SH-SY5Y (cell line): ENCODE data around the gene APOBEC3G.

Experiments
- GATA2 ChIP-seq: IDR thresholded peaks from 2 replicates; pipeline ENCODE4 v1.6.1; 2011; ENCODE audit warnings: mild to moderate bottlenecking, low read depth, low read length
- GATA3 ChIP-seq: IDR thresholded peaks from 2 replicates; pipeline ENCODE4 v1.6.1; 2011; ENCODE audit warnings: low read depth, mild to moderate bottlenecking, low read length, moderate library complexity

Gene APOBEC3G

GRCh38 chr22:39094717-39095389 lies 17.8 kb downstream of the APOBEC3G start:
- no peak for TF ChIP-seq GATA2
- no peak for TF ChIP-seq GATA3

DNA sequence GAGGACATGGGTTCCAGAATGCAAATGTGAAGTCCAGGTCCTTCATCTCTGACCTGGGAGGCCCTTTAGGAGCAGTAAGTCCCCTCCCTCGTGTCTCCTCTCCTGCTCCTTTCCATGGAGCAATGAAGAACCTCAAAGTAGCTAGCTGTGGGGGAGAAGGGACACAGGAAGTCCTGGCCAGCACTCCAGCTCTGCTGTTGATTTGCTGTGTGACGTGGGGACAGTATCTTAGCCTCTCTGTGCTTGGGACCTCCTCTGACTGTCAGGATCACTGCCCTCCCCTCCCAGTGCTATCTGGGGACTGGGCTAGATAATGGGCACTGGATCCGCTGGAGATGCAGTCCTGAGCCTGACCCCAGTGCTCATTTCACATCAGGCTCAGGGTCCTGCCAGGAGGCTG lies 18.9 kb downstream of the APOBEC3G start:
- TF ChIP-seq GATA3 (no peak), GATA2 (no peak)

- TF ChIP-seq GATA3: no peak
- no peak for TF ChIP-seq GATA2
Measured at GRCh38 chr22:39097098-39098020, 20.3 kb downstream of the APOBEC3G start, which contains the start of gene APOBEC3H. Gene APOBEC3H, plus strand, starts transcription at chr22:39097244. Its CDS starts 3,035 bp downstream, at chr22:39100279.

- TF ChIP-seq GATA2: no peak
- no peak for TF ChIP-seq GATA3
Measured at GRCh38 chr22:39098026-39098425, 21.0 kb downstream of the APOBEC3G start.

- TF ChIP-seq GATA2 (no peak), GATA3 (no peak)
Measured at GRCh38 chr22:39098576-39098975, 21.5 kb downstream of the APOBEC3G start.

- TF ChIP-seq GATA2: no peak
- TF ChIP-seq GATA3: no peak
Measured at GRCh38 chr22:39101226-39101625, 24.2 kb downstream of the APOBEC3G start.

DNA sequence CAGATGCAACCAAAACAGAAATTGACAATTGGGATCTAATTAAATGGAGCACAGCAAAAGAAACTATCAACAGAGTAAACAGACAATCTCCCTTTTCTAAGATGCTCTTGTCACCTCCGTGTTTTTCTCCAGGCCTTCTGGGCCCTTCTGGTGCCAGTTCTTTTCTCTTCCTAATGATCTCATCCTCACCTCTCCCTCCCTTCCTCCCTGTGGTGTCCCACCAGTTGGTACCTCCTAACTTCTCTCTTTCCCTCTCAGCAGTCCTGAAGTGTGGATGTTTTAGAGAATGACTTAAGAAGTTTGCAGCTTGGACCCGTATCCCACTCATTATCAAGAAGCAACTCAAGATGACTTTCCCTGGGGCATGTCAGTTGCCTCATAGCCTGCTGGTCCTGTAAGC lies 26.4 kb downstream of the APOBEC3G start:
- no peak for TF ChIP-seq GATA3
- no peak for TF ChIP-seq GATA2

GRCh38 chr22:39106326-39106725 lies 29.3 kb downstream of the APOBEC3G start:
- no peak for TF ChIP-seq GATA2
- TF ChIP-seq GATA3: no peak

- TF ChIP-seq GATA2 (no peak), GATA3 (no peak)
Measured at GRCh38 chr22:39108487-39108886, 31.4 kb downstream of the APOBEC3G start.

DNA sequence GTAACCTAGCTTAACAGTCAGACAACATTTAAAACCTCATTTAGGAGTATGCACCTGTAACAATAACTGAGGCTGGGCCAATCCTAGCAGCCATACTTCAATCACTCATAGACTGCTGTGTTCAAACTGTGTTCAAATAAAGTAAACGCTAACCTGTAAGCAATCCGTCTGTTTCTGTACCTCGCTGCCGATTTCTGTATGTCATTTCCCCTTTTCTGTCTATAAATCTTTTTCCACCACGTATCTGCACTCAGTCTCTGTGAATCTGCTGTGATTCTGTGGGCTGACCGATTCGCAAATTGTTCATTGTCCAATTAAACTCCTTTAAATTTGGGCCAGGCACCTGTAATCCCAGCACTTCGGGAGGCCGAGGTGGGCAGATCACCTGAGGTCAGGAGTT lies 32.3 kb downstream of the APOBEC3G start:
- TF ChIP-seq GATA2 (no peak), GATA3 (no peak)

GRCh38 chr22:39110631-39111561 lies 33.8 kb downstream of the APOBEC3G start:
- TF ChIP-seq GATA2: peak; percentile 44; the same call in 1 of the 2 replicates
- no peak for TF ChIP-seq GATA3

- TF ChIP-seq GATA3: no peak
Measured at GRCh38 chr22:39114112-39114511, 37.0 kb downstream of the APOBEC3G start.

- no peak for TF ChIP-seq GATA3
- no peak for TF ChIP-seq GATA2
Measured at GRCh38 chr22:39115570-39115969, 38.5 kb downstream of the APOBEC3G start.
